Chondrocyte (in vitro differentiated cells): ENCODE results near the gene ATRIP. TPM values are rescaled to one million over a fixed set of nuclear protein-coding genes. Genes with fewer than 3 reads are reported as not detected.

ENCODE experiments used
- DNase-seq: peaks from one replicate; pipeline ENCODE4 v3.0.0; 2021; ENCODE audit warnings: mixed read lengths, low spot score
- H3K27ac Mint-ChIP-seq: one replicate; pipeline ENCODE4 v1.8.0; 2021; ENCODE audit warnings: mild to moderate bottlenecking, moderate library complexity, mixed read lengths; ENCODE audit not compliant: unreplicated experiment
- H3K27me3 Mint-ChIP-seq: 2 replicates; pipeline ENCODE4 v1.8.0; 2021; ENCODE audit warnings: low read depth, mixed read lengths
- H3K36me3 Mint-ChIP-seq: 2 replicates; pipeline ENCODE4 v1.8.0; 2021; ENCODE audit warnings: low read depth, mixed read lengths
- H3K4me1 Mint-ChIP-seq: 2 replicates; pipeline ENCODE4 v1.8.0; 2021; ENCODE audit warnings: low read depth, mild to moderate bottlenecking, mixed read lengths
- H3K4me3 Mint-ChIP-seq: one replicate; pipeline ENCODE4 v1.8.0; 2021; ENCODE audit warnings: mild to moderate bottlenecking, moderate library complexity, mixed read lengths; ENCODE audit not compliant: unreplicated experiment
- H3K9me3 Mint-ChIP-seq: 2 replicates; pipeline ENCODE4 v1.8.0; 2021; ENCODE audit warnings: low read depth, mixed read lengths
- long read RNA-seq: library from polyadenylated mRNA; stranded (forward); transcript quantifications from one replicate; pipeline ENCODE4 v2.0.0, GENCODE V29; 2021
- total RNA-seq: library from RNA; stranded (reverse); gene quantifications from 3 replicates; pipeline ENCODE4 v1.2.1, GENCODE V29; 2021
- TF ChIP-seq, protein P1 (sequence below): fragments of 200-600 bp; sonication (generic); IDR thresholded peaks from 2 replicates; pipeline ENCODE4 v1.5.0; 2021; ENCODE audit warnings: antibody characterized with exemption, mild to moderate bottlenecking, moderate library complexity

Gene ATRIP
- total RNA-seq: 8.7 to 10.7 TPM (median 8.8 TPM) in 3 replicates
- long read RNA-seq, full-length matches to known transcripts: 9 of 14 reads
- long read RNA-seq, partial matches to known transcripts: 0 of 14 reads
- long read RNA-seq, other reads (novel, unspliced or antisense): 5 of 14 reads

- Mint-ChIP-seq H3K27me3 (no peaks in the 10 kb centered on the region), H3K4me1 (peaks cover 40% of the 10 kb centered on the region), H3K4me3 (peak within 1 kb of the TSS; percentile 94), H3K9me3 (no peaks in the 10 kb centered on the region), H3K36me3 (peaks cover 12% of the 10 kb centered on the region), H3K27ac (peak within 1 kb of the TSS; percentile 95)
- TF ChIP-seq, protein P1, sequence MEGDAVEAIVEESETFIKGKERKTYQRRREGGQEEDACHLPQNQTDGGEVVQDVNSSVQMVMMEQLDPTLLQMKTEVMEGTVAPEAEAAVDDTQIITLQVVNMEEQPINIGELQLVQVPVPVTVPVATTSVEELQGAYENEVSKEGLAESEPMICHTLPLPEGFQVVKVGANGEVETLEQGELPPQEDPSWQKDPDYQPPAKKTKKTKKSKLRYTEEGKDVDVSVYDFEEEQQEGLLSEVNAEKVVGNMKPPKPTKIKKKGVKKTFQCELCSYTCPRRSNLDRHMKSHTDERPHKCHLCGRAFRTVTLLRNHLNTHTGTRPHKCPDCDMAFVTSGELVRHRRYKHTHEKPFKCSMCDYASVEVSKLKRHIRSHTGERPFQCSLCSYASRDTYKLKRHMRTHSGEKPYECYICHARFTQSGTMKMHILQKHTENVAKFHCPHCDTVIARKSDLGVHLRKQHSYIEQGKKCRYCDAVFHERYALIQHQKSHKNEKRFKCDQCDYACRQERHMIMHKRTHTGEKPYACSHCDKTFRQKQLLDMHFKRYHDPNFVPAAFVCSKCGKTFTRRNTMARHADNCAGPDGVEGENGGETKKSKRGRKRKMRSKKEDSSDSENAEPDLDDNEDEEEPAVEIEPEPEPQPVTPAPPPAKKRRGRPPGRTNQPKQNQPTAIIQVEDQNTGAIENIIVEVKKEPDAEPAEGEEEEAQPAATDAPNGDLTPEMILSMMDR: peak; percentile 30
- peak; percentile 97 for DNase-seq
These were observed at the start of gene ATRIP for GRCh38 chr3:48446425-48447193. TSS of gene ATRIP (plus strand) at chr3:48446737. CDS start at chr3:48446846, 109 bp downstream.

DNA sequence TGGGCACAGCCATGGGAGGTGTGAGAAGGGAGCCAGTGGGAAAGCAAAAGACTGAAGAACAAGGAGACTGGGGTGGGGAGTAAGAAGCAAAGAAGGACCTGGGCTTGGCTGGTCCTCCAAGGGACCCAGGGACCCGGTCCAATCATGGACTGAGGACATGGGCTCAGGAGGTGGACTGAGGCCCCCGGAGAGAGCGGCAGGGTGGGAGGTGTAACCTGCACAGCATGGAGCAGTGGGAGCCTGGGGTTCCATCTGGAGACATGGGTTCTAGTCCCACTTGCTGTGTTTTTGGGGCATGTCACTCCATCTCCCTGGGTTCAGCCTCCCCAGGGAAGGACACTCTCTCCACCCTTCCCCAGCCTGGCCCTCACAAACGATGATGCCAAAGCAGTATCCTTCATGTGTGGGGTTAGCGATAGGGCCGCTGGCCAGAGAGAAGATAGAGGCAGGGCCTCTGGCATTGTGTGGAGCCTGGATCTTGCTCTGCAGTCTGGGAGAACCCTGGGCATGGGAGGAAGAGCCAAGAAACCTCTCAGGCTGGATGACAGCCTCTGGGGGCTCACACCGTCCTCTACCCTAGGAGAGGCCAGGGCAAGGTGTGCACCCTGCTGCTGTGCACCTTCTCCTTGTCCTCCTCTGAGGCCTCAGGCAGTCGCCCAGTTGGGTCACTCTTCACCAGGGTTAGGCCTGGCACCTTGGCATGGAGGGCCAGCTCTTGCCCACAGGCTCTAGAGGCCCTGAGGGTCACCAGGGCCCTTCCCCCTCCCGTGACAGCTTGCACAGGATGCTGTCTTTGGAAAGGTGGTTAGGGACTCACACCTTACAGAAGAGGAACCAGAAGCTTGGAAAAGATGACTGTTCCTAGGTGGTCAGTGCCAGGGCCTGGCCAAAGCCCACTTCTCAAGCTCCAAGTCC is 48.5 kb upstream of the ATRIP start:
- Mint-ChIP-seq H3K4me1 (peaks cover 24% of the 10 kb centered on the region), H3K27ac (peak overlapping the region; percentile 19), H3K4me3 (no peak overlapping the region), H3K27me3 (peaks cover 3% of the 10 kb centered on the region), H3K36me3 (peaks cover 5% of the 10 kb centered on the region), H3K9me3 (no peaks in the 10 kb centered on the region)
- TF ChIP-seq, protein P1: no peak
- DNase-seq: no peak

GRCh38 chr3:48398701-48399386 is 47.7 kb upstream of the ATRIP start:
- no peaks in the 10 kb centered on the region for H3K9me3 Mint-ChIP-seq
- peaks cover 27% of the 10 kb centered on the region for H3K4me1 Mint-ChIP-seq
- TF ChIP-seq, protein P1: no peak
- no peak overlapping the region for H3K27ac Mint-ChIP-seq
- no peak overlapping the region for H3K4me3 Mint-ChIP-seq
- peaks cover 7% of the 10 kb centered on the region for H3K36me3 Mint-ChIP-seq
- H3K27me3 Mint-ChIP-seq: peaks cover 3% of the 10 kb centered on the region
- no peak for DNase-seq

DNA sequence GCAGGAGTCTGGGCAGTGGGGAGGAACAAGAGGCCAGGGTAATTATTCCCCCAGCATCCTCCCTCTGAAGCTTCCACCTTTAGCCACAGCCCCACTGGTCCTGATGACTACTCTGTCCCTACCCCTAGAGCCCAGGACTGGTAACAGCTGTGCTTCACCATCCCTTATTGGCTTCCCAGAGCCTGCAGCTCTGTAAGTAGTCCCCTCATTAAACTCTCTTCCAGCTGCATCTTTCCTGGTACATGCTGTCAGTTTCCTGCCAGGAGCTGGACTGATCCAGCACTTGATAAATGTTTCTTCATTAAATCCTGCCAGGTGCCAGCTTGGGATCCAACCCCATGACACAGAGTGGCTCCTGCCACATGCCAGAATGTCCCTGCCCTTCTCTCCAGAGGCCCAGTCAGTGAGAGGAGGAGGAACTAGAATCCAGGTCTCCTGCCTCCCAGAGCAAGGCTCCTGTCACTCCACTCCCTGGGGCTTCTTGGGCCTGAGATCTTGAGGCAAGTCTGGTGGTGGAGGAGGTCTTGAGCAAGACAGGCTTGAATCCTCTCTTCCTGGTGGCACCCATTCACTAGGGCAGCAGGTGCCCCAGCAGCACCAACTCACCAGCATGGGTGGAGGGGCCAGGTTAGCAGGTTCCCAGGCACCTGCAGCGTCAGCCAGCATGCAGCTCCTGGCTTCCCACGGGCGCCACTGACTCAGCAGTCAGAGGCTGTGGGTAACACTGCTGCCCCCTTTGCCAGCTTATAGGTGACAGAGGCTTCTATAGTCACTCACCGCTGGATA is 47.0 kb upstream of the ATRIP start:
- peaks cover 27% of the 10 kb centered on the region for H3K4me1 Mint-ChIP-seq
- H3K9me3 Mint-ChIP-seq: no peaks in the 10 kb centered on the region
- TF ChIP-seq, protein P1: no peak
- H3K36me3 Mint-ChIP-seq: peaks cover 11% of the 10 kb centered on the region
- no peak overlapping the region for H3K4me3 Mint-ChIP-seq
- DNase-seq: no peak
- peaks cover 3% of the 10 kb centered on the region for H3K27me3 Mint-ChIP-seq
- no peak overlapping the region for H3K27ac Mint-ChIP-seq
